SKM-1 (cell line): ENCODE data around the gene FBXO17.

Source experiments
- DNase-seq: peaks from one replicate; lab custom pipeline; 2025; ENCODE audit not compliant: unreplicated experiment; lab: John Stamatoyannopoulos, UW

FBXO17 gene

DNA sequence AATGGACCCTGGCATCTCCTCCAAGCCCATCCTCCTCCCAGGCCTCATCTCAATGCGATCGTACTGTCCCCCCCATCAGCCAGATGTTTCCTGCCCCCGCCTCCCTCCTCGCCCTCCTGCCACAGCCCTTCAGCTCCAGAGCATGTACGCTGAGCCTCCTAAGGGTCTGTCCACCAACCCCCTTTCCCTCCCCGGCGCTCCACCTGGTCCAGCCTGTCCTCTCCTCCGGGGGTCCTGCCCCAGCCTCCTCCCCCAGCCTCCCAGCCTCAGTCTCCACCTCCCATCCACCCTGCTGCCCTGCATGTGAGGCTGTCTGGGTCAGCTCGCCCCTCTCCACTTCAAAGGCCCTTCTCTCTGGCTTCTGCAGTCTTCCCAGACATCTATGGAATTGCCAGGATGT is 80.6 kb downstream of the FBXO17 start:
- no peak for DNase-seq

- DNase-seq, result no peak
Measured at GRCh38 chr19:38893341-38893771, 82.2 kb downstream of the FBXO17 start.

- DNase-seq, result no peak
Measured at GRCh38 chr19:38892841-38893240, 82.7 kb downstream of the FBXO17 start.

DNA sequence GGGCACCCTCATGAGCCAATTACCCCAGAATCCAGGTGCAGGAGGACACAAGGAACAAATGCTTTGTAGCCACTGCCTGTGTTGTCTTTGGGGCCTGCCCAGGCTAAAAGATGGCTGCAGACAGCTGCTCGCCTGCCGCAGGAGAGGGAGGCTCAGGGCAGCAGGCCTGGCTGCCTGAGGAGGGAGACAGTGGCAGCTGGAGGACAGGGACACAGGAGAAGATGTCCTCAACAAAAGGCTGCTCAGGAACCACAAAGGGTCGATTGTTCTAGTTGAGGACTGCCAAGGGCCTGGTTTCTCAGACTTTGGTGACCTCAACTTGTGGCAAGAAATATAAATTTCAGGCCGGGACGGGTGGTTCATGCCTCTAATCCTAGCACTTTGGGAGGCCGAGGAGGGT is 83.8 kb downstream of the FBXO17 start:
- DNase-seq, result no peak
